ENCODE results near the gene YPEL5. TPM values are rescaled to one million over a fixed set of nuclear protein-coding genes. Genes with fewer than 3 reads are reported as not detected.

Gene YPEL5
- total and polyA plus RNA-seq, 2 donors from 2014 or later = 102 to 109 TPM

DNA sequence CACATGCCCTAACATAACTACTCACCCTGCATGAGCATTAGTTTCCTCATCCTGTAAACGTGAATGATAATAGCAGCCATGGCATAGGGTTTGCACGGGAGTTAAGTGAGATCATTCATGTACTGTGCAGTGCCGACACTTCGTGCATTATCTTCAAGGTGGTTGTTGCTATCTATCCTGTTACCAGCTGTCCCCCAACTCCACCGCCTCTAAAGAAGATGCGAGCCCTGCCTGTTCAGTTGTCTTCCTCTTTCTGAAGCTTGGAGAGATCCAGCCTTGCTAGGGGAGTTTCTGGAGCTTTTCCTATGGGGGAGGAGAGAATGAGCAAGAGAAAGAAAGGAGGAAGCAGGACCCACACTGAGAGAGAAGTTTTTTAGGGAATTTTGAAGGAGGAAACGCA is 34.4 kb downstream of the YPEL5 start:
- Histone ChIP-seq H3K9me3 (ENCODE audit: control insufficient read depth in 2 of 3, insufficient read depth in 1 of 3, low read length in 3 of 3) (no peaks in the 10 kb centered on the region), H3K4me3 (ENCODE audit: low read length in 3 of 3) (no peak overlapping the region), H3K36me3 (ENCODE audit: control insufficient read depth in 2 of 3, insufficient read depth in 3 of 3, low read length in 3 of 3) (no peaks in the 10 kb centered on the region), H3K27ac (ENCODE audit: low read depth in 2 of 2, low read length in 2 of 2) (no peak overlapping the region), H3K27me3 (ENCODE audit: control insufficient read depth, insufficient read depth, low read length) (no peaks in the 10 kb centered on the region), H3K4me1 (ENCODE audit: control insufficient read depth in 2 of 3, insufficient read depth in 2 of 3, low read depth in 1 of 3, low read length in 3 of 3) (no peaks in the 10 kb centered on the region), H3K9ac (ENCODE audit: low read length in 3 of 3) (no peak overlapping the region)
- TF ChIP-seq, protein P1, sequence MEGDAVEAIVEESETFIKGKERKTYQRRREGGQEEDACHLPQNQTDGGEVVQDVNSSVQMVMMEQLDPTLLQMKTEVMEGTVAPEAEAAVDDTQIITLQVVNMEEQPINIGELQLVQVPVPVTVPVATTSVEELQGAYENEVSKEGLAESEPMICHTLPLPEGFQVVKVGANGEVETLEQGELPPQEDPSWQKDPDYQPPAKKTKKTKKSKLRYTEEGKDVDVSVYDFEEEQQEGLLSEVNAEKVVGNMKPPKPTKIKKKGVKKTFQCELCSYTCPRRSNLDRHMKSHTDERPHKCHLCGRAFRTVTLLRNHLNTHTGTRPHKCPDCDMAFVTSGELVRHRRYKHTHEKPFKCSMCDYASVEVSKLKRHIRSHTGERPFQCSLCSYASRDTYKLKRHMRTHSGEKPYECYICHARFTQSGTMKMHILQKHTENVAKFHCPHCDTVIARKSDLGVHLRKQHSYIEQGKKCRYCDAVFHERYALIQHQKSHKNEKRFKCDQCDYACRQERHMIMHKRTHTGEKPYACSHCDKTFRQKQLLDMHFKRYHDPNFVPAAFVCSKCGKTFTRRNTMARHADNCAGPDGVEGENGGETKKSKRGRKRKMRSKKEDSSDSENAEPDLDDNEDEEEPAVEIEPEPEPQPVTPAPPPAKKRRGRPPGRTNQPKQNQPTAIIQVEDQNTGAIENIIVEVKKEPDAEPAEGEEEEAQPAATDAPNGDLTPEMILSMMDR (IDR thresholded peaks at IDR 0.05; ENCODE audit: borderline replicate concordance, extremely low read depth, insufficient read depth) = no peak
- intact Hi-C loops (cut with DNase I) = no loop called here
- DNase-seq (no peak), FAIRE-seq (no peak)

DNA sequence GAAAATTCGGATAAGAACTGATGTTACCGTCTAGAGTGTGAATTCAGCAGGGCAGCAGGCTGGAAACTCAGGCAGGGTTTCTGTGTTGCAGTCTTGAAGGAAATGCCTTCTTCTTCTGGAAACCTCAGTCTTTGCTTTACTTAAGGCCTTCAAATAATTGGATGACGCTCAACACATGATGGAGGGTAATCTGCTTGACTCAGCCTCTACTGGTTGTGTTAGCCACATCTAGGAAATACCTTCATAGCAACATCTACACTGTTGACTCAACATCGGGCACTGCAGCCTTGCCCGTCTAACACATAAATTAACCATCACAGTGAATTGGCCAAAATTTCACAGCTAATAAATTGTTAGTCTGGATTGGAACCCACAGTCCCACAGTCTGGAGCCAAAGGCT is 37.2 kb downstream of the YPEL5 start:
- DNase-seq = no peak
- no peak for FAIRE-seq
- no peak overlapping the region for H3K4me3 ChIP-seq (ENCODE audit: low read length in 3 of 3)
- no peak overlapping the region for H3K27ac ChIP-seq (ENCODE audit: low read depth in 2 of 2, low read length in 2 of 2)
- H3K4me1 ChIP-seq (ENCODE audit: control insufficient read depth in 2 of 3, insufficient read depth in 2 of 3, low read depth in 1 of 3, low read length in 3 of 3) = no peaks in the 10 kb centered on the region
- H3K9ac ChIP-seq (ENCODE audit: low read length in 3 of 3) = no peak overlapping the region
- no peaks in the 10 kb centered on the region for H3K27me3 ChIP-seq (ENCODE audit: control insufficient read depth, insufficient read depth, low read length)
- intact Hi-C loops (cut with DNase I) = no loop called here
- H3K9me3 ChIP-seq (ENCODE audit: control insufficient read depth in 2 of 3, insufficient read depth in 1 of 3, low read length in 3 of 3) = no peaks in the 10 kb centered on the region
- no peaks in the 10 kb centered on the region for H3K36me3 ChIP-seq (ENCODE audit: control insufficient read depth in 2 of 3, insufficient read depth in 3 of 3, low read length in 3 of 3)
- TF ChIP-seq, protein P1 (IDR thresholded peaks at IDR 0.05; ENCODE audit: borderline replicate concordance, extremely low read depth, insufficient read depth) = no peak

GRCh38 chr2:30185178-30185577 is 38.4 kb downstream of the YPEL5 start:
- H3K27ac ChIP-seq (ENCODE audit: low read depth in 2 of 2, low read length in 2 of 2) = no peak overlapping the region
- H3K4me3 ChIP-seq (ENCODE audit: low read length in 3 of 3) = no peak overlapping the region
- FAIRE-seq (no peak), DNase-seq (no peak)
- no peaks in the 10 kb centered on the region for H3K9me3 ChIP-seq (ENCODE audit: control insufficient read depth in 2 of 3, insufficient read depth in 1 of 3, low read length in 3 of 3)
- H3K27me3 ChIP-seq (ENCODE audit: control insufficient read depth, insufficient read depth, low read length) = no peaks in the 10 kb centered on the region
- no peak overlapping the region for H3K9ac ChIP-seq (ENCODE audit: low read length in 3 of 3)
- TF ChIP-seq, protein P1 (IDR thresholded peaks at IDR 0.05; ENCODE audit: borderline replicate concordance, extremely low read depth, insufficient read depth) = no peak
- H3K36me3 ChIP-seq (ENCODE audit: control insufficient read depth in 2 of 3, insufficient read depth in 3 of 3, low read length in 3 of 3) = no peaks in the 10 kb centered on the region
- intact Hi-C loops (cut with DNase I) = no loop called here
- no peaks in the 10 kb centered on the region for H3K4me1 ChIP-seq (ENCODE audit: control insufficient read depth in 2 of 3, insufficient read depth in 2 of 3, low read depth in 1 of 3, low read length in 3 of 3)

- intact Hi-C loops (cut with DNase I) = no loop called here
- FAIRE-seq = no peak
- DNase-seq = no peak
Observed at GRCh38 chr2:30188292-30188691, 41.5 kb downstream of the YPEL5 start.

More at GRCh38 chr2:30188292-30188691, 41.5 kb downstream of the YPEL5 start:
- Histone ChIP-seq H3K27me3 (ENCODE audit: control insufficient read depth, insufficient read depth, low read length) (no peaks in the 10 kb centered on the region), H3K36me3 (ENCODE audit: control insufficient read depth in 2 of 3, insufficient read depth in 3 of 3, low read length in 3 of 3) (no peaks in the 10 kb centered on the region), H3K4me3 (ENCODE audit: low read length in 3 of 3) (no peak overlapping the region), H3K9me3 (ENCODE audit: control insufficient read depth in 2 of 3, insufficient read depth in 1 of 3, low read length in 3 of 3) (no peaks in the 10 kb centered on the region), H3K4me1 (ENCODE audit: control insufficient read depth in 2 of 3, insufficient read depth in 2 of 3, low read depth in 1 of 3, low read length in 3 of 3) (no peaks in the 10 kb centered on the region), H3K27ac (ENCODE audit: low read depth in 2 of 2, low read length in 2 of 2) (no peak overlapping the region), H3K9ac (ENCODE audit: low read length in 3 of 3) (no peak overlapping the region)
- TF ChIP-seq, protein P1 (IDR thresholded peaks at IDR 0.05; ENCODE audit: borderline replicate concordance, extremely low read depth, insufficient read depth) = no peak

All from kidney (tissue), 14 donors.